Large intestine (tissue), 3 donors: ENCODE data around the gene DLK2. TPM values are rescaled to one million over a fixed set of nuclear protein-coding genes. Genes with fewer than 3 reads are reported as not detected.
"Not testable (repeated sequence)": the region's sequence is repeated elsewhere in the genome, so short reads cannot be mapped to it uniquely, and the experiment has no call there.

Source experiments
- DNase-seq, 2 donors: peaks; one replicate each; pipeline versions ENCODE4 v3.0.0 to v3.0.0-alpha.2; 2013
- H3K27ac ChIP-seq: one replicate; pipeline ENCODE4 v1.5.1; 2013; ENCODE audit warnings: low read length
- H3K27me3 ChIP-seq: 2 replicates; pipeline ENCODE4 v1.6.1; 2013; ENCODE audit warnings: low read length; ENCODE audit not compliant: control insufficient read depth, insufficient read depth
- H3K36me3 ChIP-seq: 2 replicates; pipeline ENCODE4 v1.6.1; 2013; ENCODE audit warnings: low read length; ENCODE audit not compliant: control insufficient read depth, insufficient read depth
- H3K4me1 ChIP-seq: one replicate; pipeline ENCODE4 v1.6.1; 2013; ENCODE audit warnings: low read length; ENCODE audit not compliant: control insufficient read depth, insufficient read depth
- H3K4me3 ChIP-seq: one replicate; pipeline ENCODE4 v1.5.1; 2013; ENCODE audit warnings: low read length
- H3K9me3 ChIP-seq: one replicate; pipeline ENCODE4 v1.6.1; 2013; ENCODE audit warnings: mild to moderate bottlenecking, low read depth, low read length, moderate library complexity; ENCODE audit not compliant: control insufficient read depth
- WGBS: methylation state at CpG from one replicate; pipeline ENCODE4 v1.1.5; 2013; ENCODE audit warnings: low lambda C conversion rate; ENCODE audit not compliant: insufficient coverage; 5-methylcytosine and 5-hydroxymethylcytosine counted together
- polyA plus RNA-seq: library from polyadenylated mRNA; unstranded; fragments of 120-200 nt; gene quantifications from one replicate; pipeline ENCODE4 v1.2.1, GENCODE V29; 2013

DLK2 gene
- polyA plus RNA-seq, 1 donor: 2.3 TPM

DNA sequence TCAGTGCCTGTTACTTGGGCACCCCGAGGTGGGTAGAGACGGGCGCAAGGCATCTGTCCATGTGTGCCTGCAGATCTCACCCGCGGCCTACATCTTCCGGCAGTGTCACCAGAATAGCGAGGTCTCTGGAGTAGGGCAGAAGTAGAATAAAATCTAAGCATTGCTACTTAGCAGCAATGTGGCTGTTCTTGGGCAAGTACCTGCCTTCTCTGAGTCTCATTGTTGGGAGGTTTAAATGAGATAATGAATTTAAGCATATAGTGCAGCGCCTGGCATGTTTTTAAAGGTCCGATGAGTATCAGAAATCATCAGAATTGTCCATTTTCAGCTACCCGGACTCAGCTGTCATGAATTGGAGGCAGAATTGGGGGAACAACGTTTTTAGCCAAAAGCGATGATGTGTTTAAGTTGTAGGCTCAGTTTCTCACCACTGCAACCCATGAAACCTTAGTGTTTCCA, 27.2 kb downstream of the DLK2 start:
- WGBS: 50% methylated on average over 2 of the region's 12 CpGs
- H3K9me3 ChIP-seq: peaks cover 4% of the 10 kb centered on the region
- H3K27me3 ChIP-seq: no peaks in the 10 kb centered on the region
- H3K27ac ChIP-seq: peak overlapping the region; percentile 93
- peaks cover 9% of the 10 kb centered on the region for H3K4me1 ChIP-seq
- peak overlapping the region; percentile 87 for H3K4me3 ChIP-seq
- peaks cover 13% of the 10 kb centered on the region for H3K36me3 ChIP-seq
- DNase-seq: no peak

DNA sequence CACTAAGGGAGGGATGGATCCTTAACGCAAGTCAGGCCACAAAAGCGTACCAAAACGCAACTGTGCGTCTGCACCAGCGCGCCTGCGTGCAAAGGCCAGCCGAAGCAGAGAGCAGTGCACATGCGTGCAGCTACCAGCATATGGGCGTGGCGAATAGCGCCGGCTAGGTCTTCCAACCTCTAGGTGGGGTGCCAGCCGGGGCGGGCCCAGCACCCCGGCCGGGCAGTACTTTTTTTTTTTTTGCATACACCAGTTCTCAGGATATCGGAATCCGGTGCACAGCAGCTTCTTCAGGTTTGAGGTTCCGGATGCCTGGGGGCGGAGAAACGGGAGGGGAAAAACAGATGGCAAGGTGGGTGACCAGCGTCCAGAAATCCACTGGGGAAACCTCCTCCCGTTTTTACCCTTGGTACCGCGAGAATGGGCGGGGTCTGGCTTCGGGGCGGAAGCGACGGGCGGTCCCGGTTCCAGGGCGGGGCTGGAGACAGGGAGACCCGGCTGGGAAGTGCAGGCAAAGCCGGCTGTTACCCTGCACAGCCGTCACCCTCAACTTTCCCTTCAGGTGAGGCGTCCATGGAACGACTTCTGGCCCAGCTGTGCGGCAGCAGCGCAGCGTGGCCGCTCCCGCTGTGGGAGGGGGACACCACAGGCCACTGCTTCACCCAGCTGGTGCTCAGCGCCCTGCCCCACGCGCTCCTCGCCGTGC, 27.8 kb downstream of the DLK2 start, which contains the start of gene ABCC10:
TSS of gene ABCC10 (plus strand) at position 136 of the 706 bp plus-strand sequence. CDS start at position 574, 438 bp downstream.
- peaks cover 4% of the 10 kb centered on the region for H3K9me3 ChIP-seq
- H3K4me1 ChIP-seq: peaks cover 9% of the 10 kb centered on the region
- peaks cover 7% of the 10 kb centered on the region for H3K36me3 ChIP-seq
- H3K27ac ChIP-seq: peak within 1 kb of the TSS; percentile 93
- H3K4me3 ChIP-seq: peak within 1 kb of the TSS; percentile 87
- DNase-seq: peak; percentile 96 to 98
- H3K27me3 ChIP-seq: no peaks in the 10 kb centered on the region
- no CpG with 5 or more reads among the region's 49 CpGs for WGBS

DNA sequence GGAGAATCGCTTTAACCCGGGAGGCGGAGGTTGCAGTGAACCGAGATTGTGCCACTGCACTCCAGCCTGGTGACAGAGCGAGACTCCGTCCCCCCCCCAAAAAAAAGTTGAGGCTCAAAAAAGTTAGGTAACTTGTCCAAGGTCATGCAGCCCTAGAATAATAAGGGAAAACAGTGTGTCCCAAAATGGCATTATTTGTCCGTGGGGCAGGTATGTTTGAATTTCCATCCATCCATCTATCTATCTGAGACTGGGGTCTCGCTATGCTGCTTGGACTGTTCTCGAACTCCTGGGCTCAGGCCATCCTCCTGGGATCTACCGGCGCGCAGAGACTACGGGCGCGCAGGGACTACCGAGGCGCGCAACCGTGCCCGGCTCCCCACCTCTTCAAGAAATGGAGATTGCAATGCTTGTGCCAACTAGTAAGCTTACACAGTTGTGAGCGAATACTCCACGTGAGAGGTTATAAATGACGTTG, 28.4 kb downstream of the DLK2 start:
- Histone ChIP-seq H3K4me3 (peak overlapping the region; percentile 87), H3K36me3 (peaks cover 1% of the 10 kb centered on the region), H3K4me1 (peaks cover 13% of the 10 kb centered on the region), H3K9me3 (peaks cover 4% of the 10 kb centered on the region), H3K27ac (peak overlapping the region; percentile 93), H3K27me3 (no peaks in the 10 kb centered on the region)
- WGBS: no CpG with 5 or more reads among the region's 23 CpGs
- DNase-seq: no peak

DNA sequence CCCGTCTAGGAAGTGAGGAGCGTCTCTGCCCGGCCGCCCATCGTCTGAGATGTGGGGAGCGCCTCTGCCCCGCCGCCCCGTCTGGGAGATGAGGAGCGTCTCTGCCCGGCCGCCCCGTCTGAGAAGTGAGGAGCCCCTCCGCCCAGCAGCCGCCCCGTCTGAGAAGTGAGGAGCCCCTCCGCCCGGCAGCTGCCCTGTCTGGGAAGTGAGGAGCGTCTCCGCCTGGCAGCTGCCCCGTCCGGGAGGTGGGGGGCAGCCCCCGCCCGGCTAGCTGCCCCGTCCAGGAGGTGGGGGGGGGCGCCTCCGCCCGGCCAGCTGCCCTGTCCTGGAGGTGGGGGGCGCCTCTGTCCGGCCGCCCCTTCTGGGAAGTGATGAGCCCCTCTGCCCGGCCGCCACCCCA, 30.3 kb downstream of the DLK2 start:
- not testable (repeated sequence) for H3K27ac ChIP-seq, H3K36me3 ChIP-seq, H3K27me3 ChIP-seq, H3K4me3 ChIP-seq, H3K9me3 ChIP-seq, DNase-seq
- WGBS: no CpG with 5 or more reads among the region's 33 CpGs
- peaks cover 19% of the 10 kb centered on the region for H3K4me1 ChIP-seq

DNA sequence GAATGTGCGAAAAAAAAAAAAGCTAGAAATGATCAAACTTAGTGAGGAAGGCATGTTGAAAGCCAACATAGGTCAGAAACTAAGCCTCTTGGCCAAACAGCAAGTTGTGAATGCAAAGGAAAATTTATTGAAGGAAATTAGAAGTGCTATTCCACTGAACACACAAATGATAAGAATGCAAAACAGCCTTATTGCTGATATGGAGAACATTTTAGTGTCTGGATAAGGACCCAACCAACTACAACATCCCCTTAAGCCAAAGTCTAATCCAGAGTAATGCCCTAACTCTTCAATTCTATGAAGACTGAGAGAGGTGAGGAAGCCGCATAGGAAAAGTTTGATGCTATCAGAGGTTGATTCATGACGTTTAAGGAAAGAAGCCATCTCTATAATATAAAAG, 33.5 kb downstream of the DLK2 start:
- no CpG with 5 or more reads among the region's 3 CpGs for WGBS
- Histone ChIP-seq H3K4me1 (peaks cover 9% of the 10 kb centered on the region), H3K4me3 (no peak overlapping the region), H3K9me3 (peaks cover 4% of the 10 kb centered on the region), H3K36me3 (no peaks in the 10 kb centered on the region), H3K27ac (peak overlapping the region; percentile 72), H3K27me3 (no peaks in the 10 kb centered on the region)
- DNase-seq: peak; percentile 61 to 85

DNA sequence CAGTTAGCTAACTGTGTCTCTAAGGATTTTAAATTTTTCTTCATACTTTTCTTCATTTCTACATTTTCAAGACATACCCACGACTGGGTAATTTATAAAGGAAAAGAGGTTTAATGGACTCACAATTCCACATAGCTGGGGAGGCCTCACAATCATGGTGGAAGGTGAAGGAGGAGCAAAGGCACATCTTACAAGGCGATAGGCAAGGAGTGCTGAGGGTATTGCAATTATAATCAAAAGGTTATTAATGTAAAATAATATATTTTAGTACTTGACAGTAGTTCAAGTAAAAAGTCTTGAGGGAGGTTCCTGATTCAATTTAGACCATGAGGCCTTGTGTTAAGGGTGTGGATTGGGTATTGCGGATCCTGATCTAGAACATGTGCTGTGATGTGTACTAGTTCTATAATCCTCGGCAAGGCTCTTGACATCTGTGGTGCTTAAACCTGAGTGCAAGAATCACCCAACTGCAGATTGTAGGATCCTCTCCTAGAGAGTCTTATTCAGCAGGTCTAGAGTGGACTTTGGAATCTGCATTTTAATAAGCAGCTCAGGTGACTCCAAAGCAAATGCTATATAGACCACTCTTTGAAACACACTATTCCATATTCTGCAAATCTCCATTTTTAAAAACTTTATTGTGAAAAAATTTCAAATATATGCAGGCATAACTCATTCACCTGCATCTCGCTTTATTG, 35.2 kb downstream of the DLK2 start:
- H3K36me3 ChIP-seq: no peaks in the 10 kb centered on the region
- DNase-seq: peak in 1 of 2 donors; percentile 59
- H3K27me3 ChIP-seq: no peaks in the 10 kb centered on the region
- H3K27ac ChIP-seq: no peak overlapping the region
- peaks cover 9% of the 10 kb centered on the region for H3K4me1 ChIP-seq
- no peak overlapping the region for H3K4me3 ChIP-seq
- peaks cover 4% of the 10 kb centered on the region for H3K9me3 ChIP-seq
- 100% methylated on average over 1 of the region's 5 CpGs for WGBS

DNA sequence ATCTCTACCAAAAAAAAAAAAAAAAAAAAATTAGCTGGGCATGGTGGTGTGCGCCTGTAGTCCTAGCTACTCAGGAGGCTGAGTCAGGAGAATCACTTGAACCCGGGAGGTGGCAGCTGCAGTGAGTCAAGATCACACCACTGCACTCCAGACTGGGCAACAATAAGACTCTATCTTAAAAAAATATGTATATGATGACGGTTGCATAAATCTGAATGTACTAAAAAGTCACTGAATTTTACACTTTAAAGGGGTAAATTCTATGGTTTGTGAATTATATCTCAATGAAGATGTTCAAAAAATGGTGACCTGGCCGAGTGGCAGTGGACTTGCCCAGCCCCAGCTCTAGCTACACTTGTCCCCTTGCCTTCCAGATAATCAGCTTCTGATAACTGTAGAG, 38.4 kb downstream of the DLK2 start:
- Histone ChIP-seq H3K4me3 (no peak overlapping the region), H3K9me3 (peaks cover 7% of the 10 kb centered on the region), H3K36me3 (no peaks in the 10 kb centered on the region), H3K27ac (no peak overlapping the region), H3K27me3 (no peaks in the 10 kb centered on the region), H3K4me1 (peaks cover 6% of the 10 kb centered on the region)
- no CpG with 5 or more reads among the region's 4 CpGs for WGBS
- no peak for DNase-seq

DNA sequence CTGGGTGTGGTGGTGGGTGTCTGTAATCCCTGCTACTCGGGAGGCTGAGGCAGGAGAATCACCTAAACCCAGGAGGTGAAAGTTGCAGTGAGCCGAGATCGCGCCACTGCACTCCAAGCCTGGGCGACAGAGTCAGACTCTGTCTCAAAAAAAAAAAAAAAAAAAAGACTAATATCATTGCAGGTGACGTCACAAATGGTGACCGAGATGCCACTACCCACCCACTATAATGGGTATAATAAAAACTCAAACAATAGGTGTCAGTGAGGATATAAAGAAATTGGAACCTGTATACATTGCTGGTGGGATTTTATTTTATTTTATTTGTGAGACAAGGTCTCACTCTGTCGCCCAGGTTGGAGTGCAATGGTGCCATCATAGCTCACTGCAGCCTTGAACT, 40.1 kb downstream of the DLK2 start:
- not testable (repeated sequence) for DNase-seq, H3K27ac ChIP-seq, H3K9me3 ChIP-seq, H3K36me3 ChIP-seq, H3K27me3 ChIP-seq, H3K4me3 ChIP-seq, H3K4me1 ChIP-seq
- WGBS: 100% methylated on average over 2 of the region's 8 CpGs

DNA sequence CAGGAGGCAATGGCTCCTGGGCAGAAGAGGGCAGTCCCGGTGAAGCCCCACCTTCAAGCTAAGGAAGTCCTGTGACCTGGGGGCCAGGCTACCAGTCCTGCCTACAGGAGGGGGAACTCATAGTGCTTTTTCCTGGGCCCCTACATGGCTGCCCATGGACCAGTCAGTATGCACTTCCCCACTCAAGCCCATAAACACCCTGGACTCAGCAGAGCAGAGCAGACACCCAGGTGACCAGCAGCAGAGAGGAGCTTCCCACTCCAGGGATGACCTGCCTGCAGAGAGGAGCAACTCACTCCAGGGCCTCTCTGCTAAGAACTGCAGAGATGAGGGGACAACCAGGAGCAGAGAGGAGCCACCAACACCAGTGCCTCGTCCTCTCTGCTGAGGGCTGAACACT, 42.3 kb downstream of the DLK2 start:
- Histone ChIP-seq H3K9me3 (peaks cover 7% of the 10 kb centered on the region), H3K27ac (no peak overlapping the region), H3K36me3 (no peaks in the 10 kb centered on the region), H3K4me3 (no peak overlapping the region), H3K27me3 (no peaks in the 10 kb centered on the region), H3K4me1 (peaks cover 1% of the 10 kb centered on the region)
- no peak for DNase-seq
- no CpG with 5 or more reads among the region's 2 CpGs for WGBS

DNA sequence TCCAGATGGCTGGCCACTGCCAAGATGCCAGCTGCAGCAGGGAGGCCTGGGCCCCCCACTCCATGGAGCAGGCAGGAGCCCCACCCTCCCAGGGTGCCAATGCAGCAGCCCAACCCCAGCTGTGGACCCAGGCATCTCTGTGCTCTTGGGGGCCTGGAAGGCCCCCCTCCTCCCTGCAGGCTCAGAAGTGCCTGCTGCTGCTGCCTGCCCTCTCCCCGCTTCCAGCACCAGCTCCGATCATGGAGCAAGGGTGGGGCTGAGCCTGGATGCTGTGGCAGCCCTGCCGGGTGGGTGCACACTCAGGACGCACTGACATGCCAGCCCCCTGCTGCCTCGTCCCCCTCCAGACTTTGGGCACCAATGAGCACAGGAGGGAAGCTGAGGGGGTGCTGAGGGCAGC, 42.8 kb downstream of the DLK2 start:
- DNase-seq: no peak
- WGBS: no CpG with 5 or more reads among the region's 5 CpGs
- H3K4me1 ChIP-seq: peaks cover 3% of the 10 kb centered on the region

More for the DNA sequence above, 42.8 kb downstream of the DLK2 start:
- no peaks in the 10 kb centered on the region for H3K36me3 ChIP-seq
- no peak overlapping the region for H3K27ac ChIP-seq
- H3K9me3 ChIP-seq: peaks cover 7% of the 10 kb centered on the region
- H3K4me3 ChIP-seq: no peak overlapping the region
- no peaks in the 10 kb centered on the region for H3K27me3 ChIP-seq
